Measurements from ENCODE around the gene ZNF469.

GRCh38 chr16:88403794-88404581 is 21.2 kb downstream of the ZNF469 start:
- TF ChIP-seq CTCF (IDR thresholded peaks at IDR 0.05) (no peak), POLR2A (IDR thresholded peaks at IDR 0.05) (no peak)

Measured in Peyer's patch (tissue), 4 donors.